GM06990 (cell line): ENCODE measurements around the gene CASZ1.

Experiments used
- DNase-seq: peaks from one replicate; pipeline ENCODE4 v3.0.0-alpha.2; 2011; ENCODE audit not compliant: insufficient read length; ENCODE audit errors: extremely low read depth
- H3K27me3 ChIP-seq: replicated peaks from 2 replicates; pipeline ENCODE4 v1.6.0; 2011; ENCODE audit warnings: low read length; ENCODE audit not compliant: control insufficient read depth, insufficient read depth
- H3K36me3 ChIP-seq: 2 replicates; pipeline ENCODE4 v1.5.1; 2011; ENCODE audit warnings: low read length; ENCODE audit not compliant: control insufficient read depth, insufficient read depth
- H3K4me3 ChIP-seq: replicated peaks from 2 replicates; pipeline ENCODE4 v1.5.1; 2011; ENCODE audit warnings: low read depth, mild to moderate bottlenecking, control low read depth, low read length
- TF ChIP-seq, protein P1 (sequence below): IDR thresholded peaks from 2 replicates; pipeline ENCODE4 v1.5.1; 2011; ENCODE audit warnings: low read length, control low read depth, mild to moderate bottlenecking, inconsistent platforms; ENCODE audit not compliant: insufficient read depth, poor library complexity, severe bottlenecking

The CASZ1 gene

DNA sequence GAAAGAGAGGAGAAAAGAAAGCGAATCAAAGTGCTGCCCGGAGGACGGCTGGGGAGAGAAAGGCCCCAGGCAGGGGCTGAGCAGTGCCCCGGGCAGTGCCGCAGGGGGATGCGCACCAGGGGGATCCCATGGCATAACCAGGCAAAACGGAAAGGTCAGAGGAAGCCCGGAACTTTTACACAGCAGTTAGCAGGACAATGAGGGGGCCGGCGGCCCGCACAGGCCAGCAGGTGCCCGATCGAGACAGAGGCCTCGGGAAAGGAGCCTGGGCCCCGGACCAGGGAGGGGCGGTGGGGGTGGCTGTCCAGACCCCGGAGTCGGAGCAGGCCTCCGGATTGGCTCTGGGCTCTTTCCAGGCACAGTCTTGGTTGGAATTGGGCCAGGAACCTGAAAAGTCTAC, 86.8 kb downstream of the CASZ1 start:
- no peak for DNase-seq
- TF ChIP-seq, protein P1, sequence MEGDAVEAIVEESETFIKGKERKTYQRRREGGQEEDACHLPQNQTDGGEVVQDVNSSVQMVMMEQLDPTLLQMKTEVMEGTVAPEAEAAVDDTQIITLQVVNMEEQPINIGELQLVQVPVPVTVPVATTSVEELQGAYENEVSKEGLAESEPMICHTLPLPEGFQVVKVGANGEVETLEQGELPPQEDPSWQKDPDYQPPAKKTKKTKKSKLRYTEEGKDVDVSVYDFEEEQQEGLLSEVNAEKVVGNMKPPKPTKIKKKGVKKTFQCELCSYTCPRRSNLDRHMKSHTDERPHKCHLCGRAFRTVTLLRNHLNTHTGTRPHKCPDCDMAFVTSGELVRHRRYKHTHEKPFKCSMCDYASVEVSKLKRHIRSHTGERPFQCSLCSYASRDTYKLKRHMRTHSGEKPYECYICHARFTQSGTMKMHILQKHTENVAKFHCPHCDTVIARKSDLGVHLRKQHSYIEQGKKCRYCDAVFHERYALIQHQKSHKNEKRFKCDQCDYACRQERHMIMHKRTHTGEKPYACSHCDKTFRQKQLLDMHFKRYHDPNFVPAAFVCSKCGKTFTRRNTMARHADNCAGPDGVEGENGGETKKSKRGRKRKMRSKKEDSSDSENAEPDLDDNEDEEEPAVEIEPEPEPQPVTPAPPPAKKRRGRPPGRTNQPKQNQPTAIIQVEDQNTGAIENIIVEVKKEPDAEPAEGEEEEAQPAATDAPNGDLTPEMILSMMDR = no peak
- Histone ChIP-seq H3K4me3 (no peak overlapping the region), H3K27me3 (no peaks in the 10 kb centered on the region; the same call in 1 of the 2 replicates), H3K36me3 (no peaks in the 10 kb centered on the region)

DNA sequence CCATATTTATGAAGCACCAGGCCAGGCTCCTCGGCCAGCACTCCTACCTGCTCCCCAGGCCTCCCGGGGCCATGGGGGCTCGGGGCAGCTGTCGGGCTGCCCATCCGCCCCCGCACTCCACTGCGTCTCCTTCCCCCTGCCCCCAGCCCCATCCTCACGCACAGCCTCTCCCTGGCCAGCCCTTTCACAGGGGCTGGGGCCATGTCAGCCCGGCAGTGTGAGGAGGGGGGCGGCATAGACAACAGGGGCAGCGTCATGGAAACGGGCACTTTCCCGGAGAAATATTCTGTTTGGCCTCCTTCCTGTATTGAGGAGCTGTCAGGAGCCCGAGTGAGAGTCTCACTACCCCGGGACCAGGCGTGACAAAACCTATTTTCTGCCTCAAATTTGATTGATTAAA, 87.3 kb downstream of the CASZ1 start:
- Histone ChIP-seq H3K4me3 (no peak overlapping the region), H3K36me3 (no peaks in the 10 kb centered on the region), H3K27me3 (no peaks in the 10 kb centered on the region)
- DNase-seq = no peak
- TF ChIP-seq, protein P1 = no peak

DNA sequence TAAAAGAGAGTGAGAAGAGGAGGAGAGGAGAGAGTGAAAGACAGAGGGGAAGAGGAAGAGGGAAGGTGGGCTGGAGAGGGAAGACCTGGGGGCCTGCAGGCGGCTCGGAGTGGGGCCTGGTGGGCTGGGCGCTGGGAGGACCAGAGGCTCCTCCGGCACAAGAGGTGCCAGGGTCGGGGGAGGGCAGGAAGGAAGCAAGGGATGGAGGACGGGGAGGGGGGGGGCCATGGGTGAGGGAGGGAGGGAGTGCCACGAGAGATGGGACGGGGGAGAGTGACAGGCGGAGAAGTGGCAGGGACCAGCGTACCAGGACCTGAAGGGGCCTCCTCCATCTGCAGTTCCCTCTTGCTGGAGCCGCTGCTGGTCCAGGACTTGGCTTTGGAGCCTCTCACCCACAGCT, 87.7 kb downstream of the CASZ1 start:
- Histone ChIP-seq H3K27me3 (no peaks in the 10 kb centered on the region), H3K4me3 (no peak overlapping the region), H3K36me3 (no peaks in the 10 kb centered on the region)
- DNase-seq = no peak
- TF ChIP-seq, protein P1 = no peak

DNA sequence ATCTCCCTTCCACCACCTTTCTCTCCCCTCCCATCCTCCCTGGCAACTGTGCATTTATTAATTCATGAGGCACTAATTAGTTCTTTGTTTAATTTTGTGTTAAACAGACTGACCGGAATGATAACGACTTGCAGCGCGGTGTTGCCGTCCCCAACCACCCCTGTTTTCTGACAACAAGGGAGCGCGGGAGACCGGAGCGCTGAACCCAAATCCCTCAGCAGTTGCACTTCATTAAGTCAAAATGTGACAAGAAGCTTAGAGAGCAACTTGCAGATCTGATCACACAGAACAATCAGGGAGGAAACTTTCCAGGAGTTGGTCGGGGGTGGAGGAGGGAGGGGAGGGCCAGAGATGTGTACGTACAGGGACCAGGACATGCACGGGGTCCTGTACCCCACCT, 89.2 kb downstream of the CASZ1 start:
- H3K4me3 ChIP-seq = no peak overlapping the region
- TF ChIP-seq, protein P1 = no peak
- H3K27me3 ChIP-seq = no peaks in the 10 kb centered on the region; the same call in 1 of the 2 replicates
- no peaks in the 10 kb centered on the region for H3K36me3 ChIP-seq
- DNase-seq = no peak

DNA sequence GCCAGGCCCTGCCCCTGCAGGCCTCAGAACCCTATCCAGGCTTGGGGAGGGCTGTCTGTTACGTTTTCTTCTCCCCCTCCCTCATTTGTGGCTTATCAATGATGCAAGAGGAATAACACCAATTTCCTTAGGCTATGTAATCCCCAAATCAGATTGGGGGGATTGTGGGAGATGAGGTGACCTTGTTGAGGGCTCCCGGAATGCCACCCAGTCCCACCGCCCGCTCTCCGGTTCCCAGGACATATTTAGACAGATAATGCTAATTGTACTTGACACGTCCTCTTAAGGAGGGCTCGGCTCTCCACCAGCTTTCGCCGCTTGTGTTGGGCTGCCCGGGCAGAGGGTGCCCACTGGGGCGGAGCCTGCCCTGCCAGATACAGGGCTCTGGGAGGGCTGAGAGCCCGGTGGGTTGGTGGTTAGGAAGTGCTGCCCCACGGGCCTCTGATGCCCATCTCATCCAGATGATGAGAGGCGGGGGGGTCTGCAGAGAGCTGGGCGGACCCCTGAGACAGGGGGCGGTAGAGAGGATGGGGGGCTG, 90.0 kb downstream of the CASZ1 start:
- Histone ChIP-seq H3K27me3 (no peaks in the 10 kb centered on the region; the same call in 1 of the 2 replicates), H3K4me3 (no peak overlapping the region), H3K36me3 (no peaks in the 10 kb centered on the region)
- no peak for DNase-seq
- TF ChIP-seq, protein P1 = no peak

DNA sequence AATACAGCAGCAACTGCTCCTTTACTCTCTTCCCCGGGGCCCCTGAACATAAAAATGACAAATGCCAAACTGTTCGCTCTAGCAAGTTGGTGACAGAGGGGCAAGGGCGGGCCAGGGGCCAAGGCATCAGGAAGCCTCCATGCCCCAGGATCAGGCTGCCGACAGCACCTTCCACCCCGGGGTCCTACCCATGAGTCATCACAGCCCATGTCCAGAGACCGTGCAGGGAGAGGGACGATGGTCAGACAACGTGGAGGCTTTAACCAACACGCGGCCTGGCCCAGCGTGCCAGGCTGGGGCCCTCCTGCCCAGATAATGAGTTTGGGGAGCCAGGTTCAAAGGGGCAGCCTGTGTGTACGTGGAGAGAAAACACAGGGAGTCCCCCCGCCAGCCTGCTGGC, 90.5 kb downstream of the CASZ1 start:
- DNase-seq = no peak
- H3K4me3 ChIP-seq = no peak overlapping the region
- TF ChIP-seq, protein P1 = no peak
- no peaks in the 10 kb centered on the region for H3K36me3 ChIP-seq
- no peaks in the 10 kb centered on the region; the same call in 1 of the 2 replicates for H3K27me3 ChIP-seq
